IMR-90 (cell line): ENCODE results near the gene NDUFAF8. TPM values are rescaled to one million over a fixed set of nuclear protein-coding genes. Genes with fewer than 3 reads are reported as not detected.

ENCODE experiments used
- ATAC-seq: fragments of 200-7000 bp; cut with Tn5 transposase; 2 replicates; pipeline ENCODE4 v1.9.1; 2020; ENCODE audit warnings: low read depth, mild to moderate bottlenecking, moderate library complexity
- BruUV-seq: library from RNA; stranded (reverse); fragments of 400-500 nt; replicated peaks from 2 replicates; lab custom pipeline; 2021; lab: Mats Ljungman, UMichigan
- CTCF ChIA-PET: fragments of 300-600 bp; formaldehyde crosslinking; extraction: SDS; loops from one replicate; lab custom pipeline; 2021; ENCODE audit warnings: antibody characterized with exemption; lab: Yijun Ruan, JAX
- POLR2A ChIA-PET: fragments of 300-600 bp; sonication (Branson Sonifier 250); formaldehyde crosslinking; loops from one replicate; lab custom pipeline; 2022; ENCODE audit warnings: antibody characterized with exemption; ENCODE audit not compliant: unreplicated experiment; lab: Charles Lee
- DNase-seq: peaks from one replicate; pipeline ENCODE4 v3.0.0; 2013
- H2AFZ ChIP-seq: replicated peaks from 2 replicates; pipeline ENCODE3; 2013; ENCODE audit warnings: low read length, mild to moderate bottlenecking; ENCODE audit not compliant: poor library complexity
- H2AK5ac ChIP-seq: 2 replicates; pipeline ENCODE4 v1.6.1; 2013; ENCODE audit warnings: low read depth, low read length, inconsistent platforms
- H2AK9ac ChIP-seq: replicated peaks from 2 replicates; pipeline ENCODE3; 2013; ENCODE audit warnings: mild to moderate bottlenecking, low read depth, low read length, moderate library complexity; ENCODE audit not compliant: poor library complexity
- H2BK120ac ChIP-seq: 2 replicates; pipeline ENCODE4 v1.6.1; 2013; ENCODE audit warnings: low read depth, low read length, inconsistent platforms
- H2BK15ac ChIP-seq: 3 replicates; pipeline ENCODE4 v1.6.1; 2013; ENCODE audit warnings: low read depth, low read length, inconsistent platforms
- H2BK20ac ChIP-seq: 2 replicates; pipeline ENCODE4 v1.6.1; 2013; ENCODE audit warnings: low read depth, mild to moderate bottlenecking, inconsistent platforms, low read length, moderate library complexity
- H2BK5ac ChIP-seq: 2 replicates; pipeline ENCODE4 v1.6.1; 2013; ENCODE audit warnings: mild to moderate bottlenecking, low read depth, low read length, inconsistent platforms; ENCODE audit not compliant: poor library complexity, severe bottlenecking
- H3K14ac ChIP-seq: replicated peaks from 2 replicates; pipeline ENCODE4 v1.6.1; 2013; ENCODE audit warnings: low read depth, low read length, inconsistent platforms
- H3K18ac ChIP-seq: 2 replicates; pipeline ENCODE4 v1.6.1; 2013; ENCODE audit warnings: low read depth, low read length, control low read depth
- H3K23ac ChIP-seq: 2 replicates; pipeline ENCODE4 v1.6.1; 2013; ENCODE audit warnings: low read depth, low read length, inconsistent platforms
- H3K27ac ChIP-seq: 2 replicates; pipeline ENCODE4 v1.5.1; 2013; ENCODE audit warnings: mild to moderate bottlenecking, control low read depth, low read length; ENCODE audit not compliant: insufficient read depth
- H3K27me3 ChIP-seq: 2 replicates; pipeline ENCODE4 v1.6.1; 2013; ENCODE audit warnings: low read length; ENCODE audit not compliant: control insufficient read depth, insufficient read depth
- H3K36me3 ChIP-seq: 2 replicates; pipeline ENCODE4 v1.6.1; 2013; ENCODE audit warnings: low read length, mixed read lengths; ENCODE audit not compliant: control insufficient read depth, insufficient read depth
- H3K4ac ChIP-seq: 2 replicates; pipeline ENCODE4 v1.6.1; 2013; ENCODE audit warnings: low read depth, low read length, inconsistent platforms
- H3K4me1 ChIP-seq: 2 replicates; pipeline ENCODE4 v1.6.1; 2013; ENCODE audit warnings: low read length, mixed read lengths; ENCODE audit not compliant: control insufficient read depth, insufficient read depth
- H3K4me2 ChIP-seq: 2 replicates; pipeline ENCODE4 v1.6.1; 2013; ENCODE audit warnings: low read depth, mild to moderate bottlenecking, control low read depth, low read length, moderate library complexity
- H3K4me3 ChIP-seq: 2 replicates; pipeline ENCODE4 v1.5.1; 2013; ENCODE audit warnings: low read depth, mild to moderate bottlenecking, control low read depth, low read length, moderate library complexity; ENCODE audit not compliant: insufficient read depth
- H3K56ac ChIP-seq: 2 replicates; pipeline ENCODE4 v1.6.1; 2013; ENCODE audit warnings: low read length, inconsistent platforms; ENCODE audit not compliant: insufficient read depth; ENCODE audit errors: extremely low read depth
- H3K79me1 ChIP-seq, 2 experiments: 2 replicates each; pipeline ENCODE4 v1.6.1; 2013; ENCODE audit warnings: low read length in 2 of 2, inconsistent platforms in 1 of 2, low read depth in 1 of 2
- H3K9ac ChIP-seq: 2 replicates; pipeline ENCODE4 v1.6.1; 2013; ENCODE audit warnings: low read depth, low read length, control low read depth
- H3K9me1 ChIP-seq: 2 replicates; pipeline ENCODE4 v1.6.1; 2013; ENCODE audit warnings: low read length, inconsistent platforms; ENCODE audit not compliant: insufficient read depth
- H3K9me3 ChIP-seq: 2 replicates; pipeline ENCODE4 v1.6.1; 2013; ENCODE audit warnings: low read length; ENCODE audit not compliant: control insufficient read depth, insufficient read depth
- H4K20me1 ChIP-seq: 2 replicates; pipeline ENCODE4 v1.6.1; 2013; ENCODE audit warnings: low read length, inconsistent platforms; ENCODE audit not compliant: insufficient read depth
- H4K5ac ChIP-seq: 2 replicates; pipeline ENCODE4 v1.6.1; 2013; ENCODE audit warnings: mild to moderate bottlenecking, low read depth, low read length, control low read depth
- H4K8ac ChIP-seq, 2 experiments: 2 replicates each; pipeline ENCODE4 v1.6.1; 2013; ENCODE audit warnings: low read depth in 2 of 2, low read length in 2 of 2, control low read depth in 1 of 2, inconsistent platforms in 1 of 2
- H4K91ac ChIP-seq: 2 replicates; pipeline ENCODE4 v1.6.1; 2013; ENCODE audit warnings: low read depth, low read length, inconsistent platforms; ENCODE audit not compliant: insufficient read depth
- BHLHE40 ChIP-seq: fragments of 150-350 bp; IDR thresholded peaks from 2 replicates; pipeline ENCODE4 v1.6.1; 2016; ENCODE audit warnings: mild to moderate bottlenecking, low read depth, low read length
- CEBPB ChIP-seq: IDR thresholded peaks from 2 replicates; pipeline ENCODE4 v1.6.1; 2012; ENCODE audit warnings: low read depth, low read length, improper control_type of control experiment
- CTCF ChIP-seq: conservative IDR thresholded peaks from 2 replicates; pipeline ENCODE4 v1.5.1; 2012; ENCODE audit warnings: mild to moderate bottlenecking, low read depth, low read length, improper control_type of control experiment
- ELK1 ChIP-seq: fragments of 150-350 bp; IDR thresholded peaks from 2 replicates; pipeline ENCODE4 v1.6.1; 2016; ENCODE audit warnings: low read depth, mild to moderate bottlenecking, low read length, moderate library complexity, borderline replicate concordance
- FOS ChIP-seq: fragments of 150-350 bp; IDR thresholded peaks from 2 replicates; pipeline ENCODE4 v1.6.1; 2016; ENCODE audit warnings: low read depth, low read length
- MAZ ChIP-seq: IDR thresholded peaks from 2 replicates; pipeline ENCODE4 v1.6.1; 2012; ENCODE audit warnings: low read depth, mild to moderate bottlenecking, low read length, improper control_type of control experiment, moderate library complexity, borderline replicate concordance
- MXI1 ChIP-seq: IDR thresholded peaks from 2 replicates; pipeline ENCODE4 v1.6.1; 2012; ENCODE audit warnings: low read depth, mild to moderate bottlenecking, low read length, moderate library complexity, borderline replicate concordance
- POLR2A ChIP-seq: IDR thresholded peaks from 2 replicates; pipeline ENCODE4 v1.6.1; 2012; ENCODE audit warnings: mild to moderate bottlenecking, low read depth, low read length
- RAD21 ChIP-seq: IDR thresholded peaks from 2 replicates; pipeline ENCODE4 v1.6.1; 2012; ENCODE audit warnings: low read length, improper control_type of control experiment
- RFX5 ChIP-seq: IDR thresholded peaks from 2 replicates; pipeline ENCODE4 v1.8.0; 2012; ENCODE audit warnings: low read depth, mild to moderate bottlenecking, low read length, moderate library complexity
- SMC3 ChIP-seq: fragments of 150-350 bp; IDR thresholded peaks from 2 replicates; pipeline ENCODE4 v1.6.1; 2016; ENCODE audit warnings: low read depth, mild to moderate bottlenecking, antibody characterized with exemption, low read length, moderate library complexity
- WGBS, 2 experiments: methylation state at CpG; one replicate each; pipeline versions ENCODE4 v1.1.5 to v1.1.7; 2013; ENCODE audit warnings: missing lambda C conversion rate in 2 of 2; ENCODE audit not compliant: insufficient read length in 1 of 2; ENCODE audit errors: extremely low coverage in 2 of 2; 5-methylcytosine and 5-hydroxymethylcytosine counted together
- dilution Hi-C: fragments of 300-500 bp; cut with HindIII; formaldehyde crosslinking; loops from one replicate; pipeline ENCODE4 v1.14.3; 2018; ENCODE audit warnings: low sequenced_read_pairs; ENCODE audit not compliant: unreplicated experiment
- in situ Hi-C: fragments of 300-500 bp; cut with MboI; formaldehyde crosslinking; loops from 3 replicates; pipeline ENCODE4 v1.14.3; 2019; ENCODE audit warnings: low sequenced_read_pairs, inconsistent platforms, mixed read lengths
- intact Hi-C: fragments of 100-400 bp; cut with micrococcal nuclease; formaldehyde crosslinking; loops from 2 replicates; pipeline ENCODE4 v1.10.0; 2022
- polyA plus RNA-seq, 3 experiments: library from polyadenylated mRNA; depleted of rRNA; stranded (reverse); fragments of >200 nt; gene quantifications; 2 replicates each; pipeline ENCODE4 v1.2.3, GENCODE V29; 2012; ENCODE audit warnings: low replicate concordance in 1 of 3
- total RNA-seq: library from RNA; depleted of rRNA; stranded (reverse); fragments of >200 nt; gene quantifications from 2 replicates; pipeline ENCODE4 v1.2.3, GENCODE V29; 2012

NDUFAF8 gene
- total and polyA plus RNA-seq, 2 of the 4 experiments (the other 2 are of a cell fraction): 11.1 to 65.0 TPM

- Histone ChIP-seq H4K5ac (no peak overlapping the region), H3K9ac (no peak overlapping the region), H3K4me2 (no peak overlapping the region), H2BK5ac (no peak overlapping the region), H3K9me3 (peaks cover 3% of the 10 kb centered on the region; the same call in 1 of the 2 replicates), H2AFZ (peak overlapping the region; percentile 33), H3K23ac (no peak overlapping the region), H2AK5ac (no peak overlapping the region), H3K27ac (no peak overlapping the region), H3K4me1 (peaks cover 2% of the 10 kb centered on the region; the same call in 1 of the 2 replicates), H3K4me3 (no peak overlapping the region), H3K14ac (no peak overlapping the region), H3K18ac (no peak overlapping the region), H2AK9ac (no peak overlapping the region), H3K56ac (no peak overlapping the region), H2BK20ac (no peak overlapping the region), H4K91ac (no peak overlapping the region), H2BK15ac (no peak overlapping the region), H3K27me3 (no peaks in the 10 kb centered on the region), H4K20me1 (peaks cover 18% of the 10 kb centered on the region), H3K9me1 (no peaks in the 10 kb centered on the region), H3K4ac (no peak overlapping the region), H3K36me3 (peaks cover 39% of the 10 kb centered on the region), H3K79me1 (peaks cover 4 to 20% of the 10 kb centered on the region in 2 experiments; a peak in 3 of 4 replicates), H2BK120ac (no peak overlapping the region), H4K8ac (no peak overlapping the region)
- TF ChIP-seq CEBPB (no peak), FOS (no peak), ELK1 (no peak), POLR2A (no peak), MXI1 (no peak), RAD21 (peak; percentile 36; the same call in 1 of the 2 replicates), RFX5 (no peak), BHLHE40 (no peak), SMC3 (no peak), CTCF (peak; percentile 31; the same call in 1 of the 2 replicates), MAZ (no peak)
- ChIA-PET POLR2A (no interaction called here), CTCF (interaction anchor here (0.6 kb wide), 1 partner anchor 25 kb away, joined by 3 read pairs; no protein-coding TSS in a partner anchor)
- in situ Hi-C loops: no loop called here
- 97% methylated on average over 13 of the region's 26 CpGs; no CpG with 5 or more reads in 1 of the 2 experiments for WGBS, 2 experiments
- DNase-seq: no peak
- no peak for ATAC-seq
- intact Hi-C loops: no loop called here
- no TSS peak for BruUV-seq
- dilution Hi-C loops: no loop called here
Observed at GRCh38 chr17:81230043-81230820, 8.9 kb upstream of the NDUFAF8 start.
